ENCODE results near the gene LMTK3.

Gene LMTK3

GRCh38 chr19:48537541-48537940, 25.9 kb upstream of the LMTK3 start:
- Histone ChIP-seq H4K20me1 (ENCODE audit: insufficient read depth, low read length) (no peaks in the 10 kb centered on the region), H3K9me3 (ENCODE audit: insufficient read depth, low read length, severe bottlenecking) (no peaks in the 10 kb centered on the region), H3K27me3 (ENCODE audit: insufficient read depth, low read length, poor library complexity) (no peaks in the 10 kb centered on the region), H3K27ac (ENCODE audit: low read length) (no peak overlapping the region), H2AFZ (ENCODE audit: low read depth, low read length) (no peak overlapping the region), H3K4me1 (ENCODE audit: insufficient read depth, low read length) (no peaks in the 10 kb centered on the region), H3K36me3 (ENCODE audit: insufficient read depth, low read length) (no peaks in the 10 kb centered on the region), H3K4me3 (ENCODE audit: low read depth in 1 of 2, low read length in 2 of 2) (no peak overlapping the region), H3K9ac (ENCODE audit: low read depth, low read length) (no peak overlapping the region), H3K4me2 (ENCODE audit: insufficient read depth, low read length) (no peak overlapping the region), H3K79me2 (ENCODE audit: insufficient read depth, low read length) (no peaks in the 10 kb centered on the region)
- no peak for DNase-seq
- no peak for TF ChIP-seq CTCF (IDR thresholded peaks at IDR 0.05; ENCODE audit: borderline replicate concordance, extremely low read depth, low read length, poor library complexity, severe bottlenecking)
- TF ChIP-seq EZH2 (IDR thresholded peaks at IDR 0.05; ENCODE audit: borderline replicate concordance, low read depth, low read length, severe bottlenecking) = no peak
- no peak for ATAC-seq (ENCODE audit: insufficient read depth, low read depth)

- H3K4me3 ChIP-seq (ENCODE audit: low read depth in 1 of 2, low read length in 2 of 2) = no peak overlapping the region
- H3K9ac ChIP-seq (ENCODE audit: low read depth, low read length) = no peak overlapping the region
- ATAC-seq (ENCODE audit: insufficient read depth, low read depth) (no peak), DNase-seq (no peak)
- H2AFZ ChIP-seq (ENCODE audit: low read depth, low read length) = no peak overlapping the region
- no peaks in the 10 kb centered on the region for H3K79me2 ChIP-seq (ENCODE audit: insufficient read depth, low read length)
- no peaks in the 10 kb centered on the region for H3K4me1 ChIP-seq (ENCODE audit: insufficient read depth, low read length)
- H4K20me1 ChIP-seq (ENCODE audit: insufficient read depth, low read length) = no peaks in the 10 kb centered on the region
- no peaks in the 10 kb centered on the region for H3K36me3 ChIP-seq (ENCODE audit: insufficient read depth, low read length)
- H3K4me2 ChIP-seq (ENCODE audit: insufficient read depth, low read length) = no peak overlapping the region
- H3K27me3 ChIP-seq (ENCODE audit: insufficient read depth, low read length, poor library complexity) = no peaks in the 10 kb centered on the region
- no peaks in the 10 kb centered on the region for H3K9me3 ChIP-seq (ENCODE audit: insufficient read depth, low read length, severe bottlenecking)
- no peak overlapping the region for H3K27ac ChIP-seq (ENCODE audit: low read length)
- TF ChIP-seq EZH2 (IDR thresholded peaks at IDR 0.05; ENCODE audit: borderline replicate concordance, low read depth, low read length, severe bottlenecking) (no peak), CTCF (IDR thresholded peaks at IDR 0.05; ENCODE audit: borderline replicate concordance, extremely low read depth, low read length, poor library complexity, severe bottlenecking) (no peak)
Measured at GRCh38 chr19:48533770-48534169, 22.1 kb upstream of the LMTK3 start.

- ATAC-seq (ENCODE audit: insufficient read depth, low read depth) (no peak), DNase-seq (no peak)
- Histone ChIP-seq H3K27ac (ENCODE audit: low read length) (no peak overlapping the region), H3K9ac (ENCODE audit: low read depth, low read length) (no peak overlapping the region), H3K4me2 (ENCODE audit: insufficient read depth, low read length) (no peak overlapping the region), H3K36me3 (ENCODE audit: insufficient read depth, low read length) (no peaks in the 10 kb centered on the region), H3K27me3 (ENCODE audit: insufficient read depth, low read length, poor library complexity) (no peaks in the 10 kb centered on the region), H4K20me1 (ENCODE audit: insufficient read depth, low read length) (no peaks in the 10 kb centered on the region), H3K9me3 (ENCODE audit: insufficient read depth, low read length, severe bottlenecking) (no peaks in the 10 kb centered on the region), H3K79me2 (ENCODE audit: insufficient read depth, low read length) (no peaks in the 10 kb centered on the region), H3K4me1 (ENCODE audit: insufficient read depth, low read length) (no peaks in the 10 kb centered on the region), H3K4me3 (ENCODE audit: low read depth in 1 of 2, low read length in 2 of 2) (no peak overlapping the region), H2AFZ (ENCODE audit: low read depth, low read length) (no peak overlapping the region)
- no peak for TF ChIP-seq EZH2 (IDR thresholded peaks at IDR 0.05; ENCODE audit: borderline replicate concordance, low read depth, low read length, severe bottlenecking)
- no peak for TF ChIP-seq CTCF (IDR thresholded peaks at IDR 0.05; ENCODE audit: borderline replicate concordance, extremely low read depth, low read length, poor library complexity, severe bottlenecking)
Measured at GRCh38 chr19:48530770-48531169, 19.1 kb upstream of the LMTK3 start.

Measured in DND-41 (cell line).